DMS 273 (cell line): ENCODE results near the gene NPPC.
A peak's percentile ranks its signal among the peaks of the same experiment; 100 is the strongest.

Experiments used
- DNase-seq: peaks from one replicate; lab custom pipeline; 2025; ENCODE audit not compliant: unreplicated experiment; lab: John Stamatoyannopoulos, UW

Gene NPPC

DNA sequence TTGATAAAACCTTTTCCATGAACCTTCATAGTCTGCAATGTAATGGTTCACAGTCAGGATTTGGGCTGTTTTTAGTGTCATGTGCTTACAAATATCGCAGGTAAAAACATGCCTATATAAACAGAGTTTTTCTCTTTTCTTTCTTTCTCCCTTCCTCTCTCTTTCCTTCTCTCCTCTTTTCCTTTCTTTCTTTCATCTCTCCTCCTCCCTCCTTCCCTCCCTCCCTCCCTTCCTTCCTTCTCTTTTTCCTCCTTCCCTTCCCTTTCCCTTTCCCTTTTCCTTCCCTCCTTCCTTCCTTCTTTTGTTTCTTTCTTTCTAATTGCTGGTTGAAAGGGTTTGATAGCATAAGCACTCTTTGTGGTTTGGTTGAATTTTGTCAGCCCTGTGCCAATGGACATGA, 9.6 kb upstream of the NPPC start:
- no peak for DNase-seq

DNA sequence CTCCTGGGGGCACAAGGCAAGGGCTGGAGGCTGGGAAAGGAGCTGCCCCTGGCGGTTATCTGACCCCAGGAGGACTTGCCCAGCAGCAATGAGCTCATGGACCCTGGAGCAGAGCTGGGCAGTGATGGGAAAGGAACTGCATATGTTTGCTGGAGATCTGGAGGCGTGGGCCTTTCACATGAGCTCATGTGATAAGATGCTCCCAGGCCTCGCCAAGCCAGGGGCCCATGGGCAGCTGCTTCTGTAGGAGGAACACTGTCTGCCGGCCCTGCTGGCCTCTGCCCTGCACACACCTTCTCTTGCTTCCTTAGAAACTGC, 9.0 kb upstream of the NPPC start:
- peak; percentile 36 for DNase-seq

DNA sequence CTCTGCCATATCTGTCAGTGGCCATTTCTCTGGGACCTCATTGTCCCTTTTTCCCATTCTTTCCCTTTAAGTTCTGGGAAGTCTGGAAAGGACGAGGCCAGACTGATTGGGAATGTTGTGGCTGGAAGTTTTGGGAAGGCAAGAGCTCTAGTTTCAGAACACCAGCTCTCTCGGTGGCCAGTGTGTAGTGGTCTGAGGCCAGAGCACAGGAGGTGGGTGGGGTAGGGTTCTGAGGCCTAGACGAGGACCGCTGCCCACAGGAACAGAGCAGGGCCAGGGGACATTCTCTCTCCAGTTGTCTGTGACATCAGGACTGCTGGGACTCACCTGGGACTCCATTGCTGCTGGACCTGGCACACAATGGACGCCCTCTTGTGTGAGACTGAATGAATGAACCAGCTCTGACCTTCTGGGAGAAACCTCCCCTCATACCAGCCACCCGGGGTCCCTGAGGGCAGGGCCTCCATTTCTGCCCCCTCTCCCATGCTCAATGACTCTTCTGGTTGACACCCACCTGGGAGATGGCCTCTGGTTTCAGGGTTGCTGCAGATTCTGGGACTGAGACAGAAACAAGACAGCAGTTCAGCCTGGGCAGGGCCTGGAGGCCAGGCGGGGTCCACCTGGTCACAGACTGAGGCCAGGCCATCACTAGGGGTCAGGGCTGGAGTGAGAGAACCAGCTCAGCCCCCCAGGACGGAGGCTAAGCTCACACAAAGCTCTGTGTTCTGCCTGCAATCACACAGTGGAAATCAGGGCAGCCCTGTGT, 8.4 kb upstream of the NPPC start:
- no peak for DNase-seq

DNA sequence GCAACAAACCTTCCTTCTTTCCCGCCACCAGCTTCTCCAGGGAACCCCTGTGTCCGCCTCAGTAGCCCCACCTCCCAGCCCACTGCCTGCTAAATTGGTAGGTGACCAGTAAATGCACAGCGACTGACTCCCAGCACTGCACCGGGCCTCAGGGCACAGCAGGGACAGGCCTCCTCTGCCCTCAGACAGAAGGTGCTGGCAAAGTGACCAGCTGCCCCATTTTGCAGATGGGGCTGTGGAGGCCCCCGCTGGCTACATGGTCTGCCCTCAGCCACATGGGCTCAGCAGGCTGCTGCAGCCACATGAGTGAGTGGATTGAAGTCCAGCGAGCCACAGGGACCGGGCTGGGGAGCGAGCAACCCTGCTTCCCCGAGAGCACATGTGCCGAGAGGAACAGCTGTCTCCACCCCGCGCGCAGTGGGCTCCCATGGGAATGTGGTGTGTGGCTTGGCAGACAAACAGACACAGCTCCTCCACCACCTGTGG, 7.8 kb upstream of the NPPC start:
- peak; percentile 93 for DNase-seq

DNA sequence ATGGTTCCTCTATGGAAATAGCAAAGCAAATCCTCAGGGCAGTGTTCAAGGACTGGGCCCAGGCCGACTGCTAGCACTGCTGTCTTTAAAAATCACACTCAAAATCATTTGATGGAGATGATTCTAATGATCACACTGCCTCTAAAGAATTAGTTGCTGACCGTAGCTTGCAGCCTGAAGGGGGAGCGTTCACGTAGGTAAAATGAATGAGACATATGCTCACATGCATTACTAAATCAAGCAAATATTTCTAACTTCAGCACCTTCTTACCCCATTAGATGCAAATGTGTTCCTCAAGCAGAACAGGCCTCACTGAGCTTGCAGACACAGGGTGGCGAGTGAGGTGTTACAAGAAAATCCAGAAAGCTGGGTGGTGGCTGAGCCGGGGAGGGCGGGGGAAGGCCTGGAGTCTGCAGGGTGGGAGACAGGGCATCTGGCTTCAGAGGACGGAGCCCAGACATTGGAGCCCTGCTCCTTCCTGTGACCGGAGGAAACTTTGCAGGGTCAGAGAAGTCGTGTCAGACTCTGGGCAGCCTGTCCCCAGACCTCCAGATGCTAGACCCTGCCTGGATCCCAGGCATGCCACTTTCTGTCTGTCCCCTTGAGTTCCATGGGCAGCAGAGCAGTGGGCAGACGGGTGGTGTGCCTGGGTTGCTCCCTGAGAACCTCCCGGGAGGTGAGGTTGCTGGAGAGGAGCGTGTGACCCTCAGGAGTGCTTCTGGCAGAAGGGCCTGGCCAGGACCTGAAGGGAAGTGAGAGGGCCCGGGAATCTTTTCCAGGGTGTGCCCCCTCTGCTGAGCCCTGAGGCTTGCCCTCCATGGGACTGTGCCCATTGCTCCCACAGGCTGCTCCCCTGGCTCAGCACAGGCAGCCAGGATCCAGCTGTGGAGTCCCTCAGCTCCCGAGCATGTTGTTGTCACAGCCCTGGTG, 7.1 kb upstream of the NPPC start:
- DNase-seq, result peak; percentile 57

DNA sequence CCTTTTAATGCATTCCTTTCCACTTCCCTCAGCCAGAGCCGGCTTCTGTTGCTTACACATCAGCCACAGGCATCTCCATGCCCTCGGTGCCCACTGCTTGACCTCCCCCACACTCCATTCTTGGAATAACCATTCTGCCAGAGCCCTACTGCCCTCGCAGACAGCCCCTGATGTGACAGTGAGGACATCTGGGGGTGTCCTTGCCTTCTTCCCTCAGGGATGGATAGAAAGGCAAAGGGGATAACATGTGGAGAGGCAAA, 6.4 kb upstream of the NPPC start:
- no peak for DNase-seq

DNA sequence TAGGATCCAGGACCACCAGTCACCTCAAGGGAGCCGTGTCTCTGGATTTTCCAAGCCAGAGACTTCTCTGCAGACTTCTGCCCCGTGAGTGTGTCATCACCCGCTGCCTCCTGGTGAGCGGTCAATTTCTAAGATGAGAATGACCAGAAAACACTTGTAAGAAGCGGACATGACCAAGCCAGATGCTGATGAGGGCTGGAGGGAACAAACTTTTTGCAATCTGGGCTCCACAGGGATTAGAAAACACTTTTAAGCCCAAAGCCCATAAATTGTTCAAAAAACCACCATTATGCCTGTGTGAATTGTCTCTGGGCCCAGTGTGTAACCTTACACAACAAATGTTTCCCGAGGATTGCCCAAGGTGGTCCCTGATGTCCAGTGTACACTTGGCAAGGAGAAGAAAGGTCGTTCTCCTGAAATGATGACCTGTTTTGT, 5.3 kb upstream of the NPPC start:
- no peak for DNase-seq

DNA sequence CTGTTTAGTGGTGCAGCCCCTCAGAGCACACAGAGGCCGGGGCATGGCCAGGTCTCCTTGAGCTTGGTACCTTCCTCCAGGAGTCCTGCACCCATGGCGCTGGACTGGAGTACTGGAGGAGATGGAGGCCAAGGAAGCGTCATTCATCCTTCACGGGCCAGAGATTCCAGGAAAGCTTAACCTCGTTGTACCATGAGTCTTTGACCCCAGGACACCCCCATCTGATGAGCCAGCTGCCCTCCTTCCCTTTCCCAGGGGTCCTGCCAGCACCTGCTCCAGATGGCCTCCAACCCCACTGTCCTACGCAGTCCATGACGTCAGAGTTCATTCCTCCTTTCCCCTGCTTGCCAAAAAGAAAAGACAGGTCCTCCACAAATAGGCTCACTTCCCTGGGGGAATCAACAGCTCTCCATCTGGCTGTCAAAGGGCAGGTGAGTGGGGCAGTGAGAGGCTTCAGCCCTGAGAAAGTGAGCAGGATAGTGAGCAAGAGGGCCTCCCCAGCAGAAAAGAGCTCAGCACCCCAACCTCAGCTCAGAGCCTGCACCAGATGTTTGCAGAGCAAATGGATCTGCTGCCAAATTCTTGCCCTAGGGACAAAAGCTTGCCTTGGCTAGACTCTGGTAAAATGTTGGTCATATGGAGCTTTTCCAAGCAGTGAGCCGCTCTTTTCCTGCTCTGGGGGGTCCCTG, 4.5 kb upstream of the NPPC start:
- DNase-seq, result peak; percentile 93

DNA sequence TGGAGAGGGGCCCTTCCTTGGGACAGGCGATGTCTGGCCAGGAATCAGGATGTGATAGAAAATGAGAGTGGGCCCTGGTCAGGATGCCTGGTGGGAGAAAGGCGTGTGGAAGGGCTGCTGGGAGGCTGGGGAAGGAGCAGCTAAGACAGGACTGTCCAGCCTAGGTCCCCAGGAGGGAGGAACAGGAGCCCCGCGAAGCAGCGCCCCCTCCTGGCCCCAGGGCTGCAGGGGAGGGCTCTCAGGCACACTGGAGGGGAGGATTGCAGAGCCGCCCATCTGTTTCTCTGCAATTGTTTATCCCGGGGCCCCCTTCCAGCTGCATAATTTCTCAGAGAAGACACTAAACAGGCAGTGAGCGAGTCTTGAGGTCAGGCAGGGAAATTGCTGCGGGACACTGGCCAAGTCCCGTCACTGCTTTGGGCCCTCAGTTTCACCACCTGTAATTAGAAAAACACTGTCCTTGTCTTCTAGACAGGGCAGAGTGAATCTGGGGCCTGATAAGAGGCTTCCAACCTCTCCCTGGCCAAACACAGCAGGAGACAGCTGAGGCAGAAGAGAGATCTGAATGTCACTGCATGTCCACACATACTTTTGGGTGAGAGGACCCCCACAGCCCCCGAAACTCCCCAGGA, 3.9 kb upstream of the NPPC start:
- DNase-seq, result peak; percentile 91

DNA sequence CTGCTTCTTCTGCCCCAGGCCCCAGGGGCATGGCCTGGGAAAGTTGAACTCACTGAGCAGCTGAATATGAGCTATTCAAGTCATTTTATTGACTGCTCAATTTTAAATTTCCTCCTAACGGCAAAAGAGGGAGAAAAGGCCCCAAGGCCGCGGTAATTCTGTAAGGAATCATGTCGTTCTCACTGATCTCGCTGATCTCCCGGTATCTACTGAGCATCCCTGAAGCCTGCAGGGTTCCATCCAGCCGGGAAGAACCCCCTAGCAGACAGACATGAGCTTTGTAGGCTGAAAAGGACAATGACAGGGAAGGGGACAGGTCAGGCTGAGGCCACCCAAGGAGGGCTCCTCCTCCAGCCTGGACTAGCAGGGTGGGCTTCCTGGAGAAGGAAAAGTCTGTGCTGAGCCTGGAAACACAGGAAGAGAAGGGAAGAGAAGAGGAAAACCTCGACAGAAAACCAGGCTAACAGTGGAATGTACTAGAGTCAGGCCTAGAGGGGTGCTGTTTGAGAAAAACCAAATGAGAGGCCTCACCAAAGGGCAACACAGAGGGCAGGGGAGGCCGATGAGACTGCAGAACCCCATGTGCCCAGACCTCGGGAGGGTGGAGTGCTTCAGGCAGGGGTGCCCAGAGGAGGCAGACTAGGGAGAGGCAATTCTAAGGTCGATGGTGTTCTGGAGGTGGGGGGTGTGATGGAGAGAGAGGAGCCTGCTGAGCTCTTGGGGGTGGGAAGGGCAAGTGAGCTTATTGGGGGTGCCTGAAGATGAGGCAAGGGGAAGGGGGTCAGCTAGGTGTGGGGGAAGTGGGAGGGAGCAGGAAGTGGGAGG, 2.9 kb upstream of the NPPC start:
- no peak for DNase-seq

DNA sequence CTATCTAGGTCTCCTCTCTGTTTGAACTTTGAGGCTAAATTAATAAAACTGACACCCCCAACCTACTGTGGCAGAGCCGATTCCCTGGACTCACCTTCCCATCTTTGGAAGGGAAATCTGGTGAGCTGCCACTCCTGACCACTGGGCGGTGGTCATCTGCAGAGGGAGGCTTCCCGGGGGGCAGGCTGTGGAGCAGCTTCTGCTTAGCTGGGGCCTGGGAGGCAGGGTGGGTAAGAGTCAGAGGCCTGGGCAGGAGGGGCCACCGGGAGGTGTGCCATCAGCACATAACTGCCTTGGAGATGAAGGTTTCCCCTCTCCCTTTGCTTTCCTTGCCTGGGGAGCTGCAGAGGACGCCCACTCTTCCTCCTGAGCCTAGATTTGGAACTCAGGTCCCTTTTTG, 2.3 kb upstream of the NPPC start:
- DNase-seq, result peak; percentile 31

DNA sequence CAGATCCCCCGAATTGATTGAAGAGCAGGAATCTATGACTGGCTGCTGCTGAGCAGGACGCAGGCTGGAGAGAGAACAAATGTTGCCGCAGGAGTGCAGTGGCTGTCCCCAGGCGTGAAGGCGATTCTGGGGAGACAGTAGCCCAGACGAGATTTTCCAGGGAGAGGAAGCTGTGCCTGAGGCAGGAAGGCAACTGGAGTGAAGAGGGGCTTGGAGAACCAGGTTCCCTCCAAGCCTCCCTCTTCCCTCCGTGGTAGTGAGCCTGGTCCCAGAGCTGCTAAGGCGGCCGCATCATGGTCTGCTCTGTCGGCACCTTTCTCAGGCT, 1.3 kb upstream of the NPPC start:
- no peak for DNase-seq

DNA sequence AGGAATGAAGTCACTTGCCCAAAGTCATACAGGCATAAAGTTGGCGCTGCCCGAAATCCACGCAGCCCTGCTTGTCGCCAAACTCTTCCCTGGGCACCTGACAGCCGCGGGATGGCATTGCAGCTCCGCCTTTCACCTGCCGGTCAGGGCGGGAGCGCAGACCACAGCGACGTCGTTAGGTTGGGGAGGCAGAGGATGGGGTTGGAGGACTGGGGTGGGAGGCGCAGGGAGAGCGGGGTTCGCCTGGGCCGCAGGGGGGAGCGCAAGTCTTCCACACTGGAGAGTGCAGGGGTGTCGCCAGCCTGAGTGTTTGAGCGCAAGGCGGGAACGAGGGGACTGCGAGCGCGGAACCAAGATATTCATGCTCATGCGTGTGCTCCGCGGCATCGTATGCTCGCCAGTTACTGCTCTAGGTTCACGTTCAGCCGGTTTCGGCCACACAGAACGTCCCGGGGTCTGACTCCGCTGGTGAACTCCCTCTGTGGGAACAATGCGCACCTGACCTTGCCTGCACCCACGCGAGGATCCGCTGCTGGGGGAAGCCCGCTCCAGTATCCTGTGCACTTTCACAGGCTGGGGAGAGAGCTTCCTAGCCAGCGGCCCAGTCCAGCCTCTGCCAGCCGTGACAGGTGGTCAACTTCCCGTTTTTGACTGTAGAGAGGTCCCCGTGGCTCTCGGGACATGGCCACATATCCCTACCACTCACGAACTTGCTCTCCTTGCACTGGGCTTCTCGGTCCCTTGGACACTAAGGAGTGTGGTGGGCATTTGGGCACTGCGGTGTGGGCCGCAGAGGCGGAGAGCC, 767 bp upstream of the NPPC start:
- DNase-seq, result no peak

DNA sequence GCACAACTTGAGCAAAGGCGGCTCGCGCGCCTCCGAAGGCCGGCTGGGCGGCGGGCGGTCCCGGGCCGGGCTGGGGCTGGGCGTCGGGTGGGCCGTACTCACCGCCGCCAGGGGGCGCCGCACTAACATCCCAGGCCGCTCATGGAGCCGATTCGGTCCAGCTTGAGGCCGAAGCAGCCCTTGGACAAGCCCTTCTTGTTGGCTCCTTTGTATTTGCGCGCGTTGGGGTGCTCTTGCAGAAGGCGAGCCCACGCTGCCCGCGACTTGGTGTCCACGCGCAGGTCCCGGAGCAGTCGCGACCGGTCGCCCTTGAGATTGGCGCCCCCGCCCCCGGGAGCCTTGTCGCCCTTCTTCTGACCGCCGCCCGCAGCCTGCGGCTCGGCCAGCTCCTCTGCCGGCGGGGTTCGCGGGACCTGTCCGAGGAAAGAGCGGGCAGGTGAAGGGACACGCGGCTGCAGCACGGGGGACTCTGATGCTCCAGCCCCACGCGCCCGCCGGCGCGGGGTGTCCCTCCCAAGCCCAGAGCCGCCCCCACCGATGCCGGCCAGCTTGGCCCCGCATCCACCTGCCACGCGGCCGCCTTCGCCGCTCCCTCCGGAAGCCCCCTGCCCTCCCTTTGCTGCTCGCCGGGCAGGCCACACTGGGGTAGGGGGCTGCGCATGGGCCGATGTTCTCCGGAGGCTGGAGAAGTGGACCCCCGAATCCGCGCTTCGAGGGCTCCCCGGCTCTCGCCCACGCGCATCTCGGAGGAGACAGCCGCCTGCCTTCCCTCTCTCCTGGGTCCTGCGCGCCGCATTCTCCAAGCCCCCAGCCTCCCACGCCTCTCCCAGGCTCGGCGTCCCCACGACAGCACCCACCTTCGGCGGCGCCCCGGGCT, 655 bp downstream of the NPPC start:
- peak; percentile 93 for DNase-seq

DNA sequence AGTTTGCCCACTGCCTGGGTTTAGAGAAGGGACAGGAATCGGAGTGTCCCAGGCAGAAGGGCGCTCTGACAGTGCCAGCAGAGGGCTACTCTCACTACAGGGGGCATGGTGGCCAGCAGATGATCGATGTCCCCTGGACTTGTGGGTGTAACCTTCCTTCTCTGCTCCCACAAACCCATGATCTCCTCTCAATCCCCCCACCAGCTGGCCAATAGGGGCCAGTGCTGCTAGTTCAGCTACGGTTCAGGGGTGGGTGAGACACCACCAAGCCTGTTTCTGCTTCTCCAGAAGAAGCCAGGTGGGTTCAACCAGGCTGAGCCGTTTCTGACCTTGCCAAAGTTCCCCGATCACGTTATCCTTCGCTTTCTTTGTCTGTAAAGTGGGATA, 1.3 kb downstream of the NPPC start:
- no peak for DNase-seq

DNA sequence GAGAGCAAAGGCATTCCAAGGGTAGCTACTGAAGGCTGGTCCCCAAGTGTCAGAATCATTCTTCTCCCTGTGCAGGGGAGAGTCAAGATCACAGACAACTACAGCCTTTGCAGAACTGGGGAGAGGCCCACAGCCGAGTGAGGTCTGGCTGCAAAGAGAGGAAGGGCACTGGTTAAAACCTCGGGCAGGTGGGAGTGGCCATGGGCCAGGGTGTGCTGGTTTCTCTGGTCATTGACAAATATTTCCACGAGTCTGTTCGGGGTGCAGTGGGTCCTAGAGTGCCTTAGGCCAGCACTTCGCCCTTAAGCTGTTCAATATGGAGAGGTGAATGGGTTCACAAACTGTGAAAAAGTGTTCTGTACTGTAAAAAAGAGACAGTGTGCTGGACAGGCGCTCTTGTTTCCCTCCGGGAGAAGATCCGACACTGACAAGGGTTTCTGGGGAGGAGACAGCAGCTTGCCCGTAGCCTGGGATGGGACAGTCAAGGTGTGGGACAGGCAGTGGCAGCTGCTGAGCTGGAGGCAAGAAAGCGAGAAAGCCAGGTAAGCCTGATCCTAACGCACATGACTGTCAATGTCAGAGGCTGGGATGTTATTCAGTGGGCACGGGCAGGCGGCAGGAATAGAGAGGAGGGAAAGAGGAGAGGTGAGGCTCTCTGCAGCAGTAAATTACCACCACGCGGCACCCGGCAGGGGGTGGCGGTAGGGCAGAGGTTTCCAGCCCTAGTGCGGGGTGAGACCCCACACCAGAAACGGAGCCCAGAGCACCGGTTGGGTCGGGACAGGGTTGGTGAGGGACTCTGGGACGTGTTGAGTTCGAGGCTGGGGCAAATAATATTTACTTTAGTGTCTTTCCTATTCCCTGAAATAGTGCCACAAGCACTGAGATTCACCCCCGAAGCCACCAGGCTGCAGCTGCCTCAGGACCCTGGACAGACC, 2.0 kb downstream of the NPPC start:
- no peak for DNase-seq

DNA sequence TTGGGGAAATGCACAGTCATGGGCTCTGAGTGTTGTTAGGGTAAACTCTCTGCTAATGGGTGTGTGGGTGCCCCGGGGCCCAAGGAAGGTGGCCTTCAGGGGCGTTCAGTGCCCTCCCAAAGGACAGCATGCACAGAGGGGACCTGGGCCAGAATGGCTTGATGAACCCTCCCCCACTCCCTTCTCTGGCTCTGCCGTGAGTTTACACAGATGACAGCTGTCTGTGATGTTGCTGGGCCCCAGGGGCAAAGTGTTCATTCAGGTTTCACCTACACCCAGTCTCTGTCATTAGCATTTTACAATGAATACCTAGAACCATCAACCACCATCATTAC, 3.2 kb downstream of the NPPC start:
- no peak for DNase-seq
